Measurements from ENCODE around the gene CIBAR2. TPM values are rescaled to one million over a fixed set of nuclear protein-coding genes. Genes with fewer than 3 reads are reported as not detected.

The CIBAR2 gene
- total RNA-seq, 1 experiment from 2014 or later: 0.51 TPM

- in situ Hi-C loops (cut with HindIII; ENCODE audit: low sequenced_read_pairs): no loop called here
- DNase-seq (ENCODE audit: low spot score): no peak
Observed at GRCh38 chr16:85110105-85110504, 2.2 kb downstream of the CIBAR2 start.

GRCh38 chr16:85107532-85107931, 4.7 kb downstream of the CIBAR2 start:
- no peak for DNase-seq (ENCODE audit: low spot score)
- in situ Hi-C loops (cut with HindIII; ENCODE audit: low sequenced_read_pairs): no loop called here

- DNase-seq (ENCODE audit: low spot score): no peak
- in situ Hi-C loops (cut with HindIII; ENCODE audit: low sequenced_read_pairs): no loop called here
Observed at GRCh38 chr16:85107083-85107482, 5.2 kb downstream of the CIBAR2 start.

DNA sequence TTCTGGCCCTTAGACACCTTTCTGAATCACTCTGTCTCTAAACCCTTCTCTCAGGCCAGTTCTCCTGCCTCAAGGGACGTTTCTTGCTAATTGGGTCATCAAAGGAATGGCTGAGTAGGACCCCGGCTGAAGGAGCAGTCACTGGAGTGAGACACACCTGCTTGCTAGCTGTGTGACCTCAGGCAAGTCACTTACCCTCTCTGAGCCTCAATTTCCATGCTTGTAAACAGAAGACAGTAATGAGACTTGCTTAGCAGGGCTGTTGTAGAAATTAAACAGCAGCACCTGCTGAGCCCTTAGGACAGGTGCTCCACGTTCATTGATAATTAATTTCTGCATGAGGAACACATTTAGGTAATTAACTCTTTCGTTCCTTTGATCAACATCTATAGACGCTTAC, 6.8 kb downstream of the CIBAR2 start:
- in situ Hi-C loops (cut with HindIII; ENCODE audit: low sequenced_read_pairs): no loop called here
- no peak for DNase-seq (ENCODE audit: low spot score)

DNA sequence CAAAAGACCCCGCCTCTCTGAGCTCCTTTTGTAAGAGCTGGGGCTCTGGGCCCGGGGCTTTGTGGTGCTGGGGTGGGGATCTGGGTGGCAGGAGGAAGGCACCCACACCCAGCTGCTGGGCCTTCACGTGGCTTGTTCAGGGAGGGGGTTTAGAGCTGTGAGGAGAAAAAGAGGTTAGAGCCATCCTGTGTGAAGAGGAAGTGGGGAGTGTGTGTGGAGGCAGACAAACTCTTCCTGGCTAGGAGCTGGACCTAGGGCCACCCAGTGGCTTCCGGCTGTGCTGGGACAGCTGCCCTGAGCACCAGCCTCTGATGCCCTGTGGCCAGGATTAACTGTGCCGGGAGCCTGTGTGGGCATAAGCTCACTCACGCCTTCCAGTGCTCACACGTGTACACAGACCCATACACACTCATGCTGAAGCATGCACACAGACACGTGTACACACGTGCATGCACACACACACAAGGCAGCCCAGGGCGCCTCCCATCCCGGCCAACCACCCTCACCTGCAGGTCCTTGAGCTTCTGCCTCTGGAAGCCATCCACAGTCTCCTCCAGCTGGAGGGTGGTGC, 7.4 kb downstream of the CIBAR2 start:
- in situ Hi-C loops (cut with HindIII; ENCODE audit: low sequenced_read_pairs): no loop called here
- no peak for DNase-seq (ENCODE audit: low spot score)

- in situ Hi-C loops (cut with HindIII; ENCODE audit: low sequenced_read_pairs): no loop called here
- DNase-seq (ENCODE audit: low spot score): no peak
Observed at GRCh38 chr16:85104147-85104546, 8.1 kb downstream of the CIBAR2 start.

DNA sequence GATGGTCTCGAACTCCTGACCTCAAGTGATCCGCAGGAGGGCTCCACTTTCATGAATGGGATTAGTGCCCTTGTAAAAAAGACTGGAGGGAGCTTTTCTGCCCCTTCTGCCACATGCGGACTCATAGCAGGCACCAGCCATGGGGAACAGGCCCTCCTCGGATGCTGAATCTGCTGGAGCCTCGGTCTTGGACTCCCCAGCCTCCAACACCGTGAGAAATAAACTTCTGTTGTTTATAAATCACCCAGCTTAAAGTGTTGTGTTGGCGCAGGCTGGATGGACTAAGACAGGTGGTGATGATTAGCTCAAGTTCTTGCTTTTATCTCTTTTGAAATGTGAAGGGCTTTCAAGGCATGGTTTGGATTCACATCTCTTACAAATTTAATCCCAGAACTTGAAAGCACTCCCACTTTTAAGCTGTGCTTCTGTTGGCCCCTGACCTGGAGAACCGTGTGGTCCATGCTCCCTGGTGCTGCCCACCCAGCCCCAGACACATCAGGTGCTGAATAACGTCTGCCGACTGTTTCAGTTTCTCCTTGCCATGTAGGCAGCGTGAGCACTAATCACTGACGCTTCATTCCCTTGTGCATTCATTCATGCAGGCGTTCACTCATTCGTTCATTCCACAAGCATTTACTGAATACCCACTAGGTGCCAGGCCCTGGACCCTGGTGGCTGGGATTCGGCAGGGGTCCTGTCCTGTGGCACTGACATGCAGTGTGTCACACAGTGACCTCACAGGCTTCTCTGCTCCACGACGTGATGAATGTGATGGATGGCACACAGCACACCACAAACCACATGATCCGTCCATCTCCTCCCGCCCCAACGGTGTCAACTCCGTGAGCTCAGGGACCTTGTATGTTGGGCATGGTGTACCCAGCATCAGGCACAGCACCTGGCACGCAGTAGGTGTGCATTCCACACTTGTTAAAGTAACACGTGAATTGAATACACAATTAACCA, 8.9 kb downstream of the CIBAR2 start:
- no peak for DNase-seq (ENCODE audit: low spot score)
- in situ Hi-C loops (cut with HindIII; ENCODE audit: low sequenced_read_pairs): no loop called here

DNA sequence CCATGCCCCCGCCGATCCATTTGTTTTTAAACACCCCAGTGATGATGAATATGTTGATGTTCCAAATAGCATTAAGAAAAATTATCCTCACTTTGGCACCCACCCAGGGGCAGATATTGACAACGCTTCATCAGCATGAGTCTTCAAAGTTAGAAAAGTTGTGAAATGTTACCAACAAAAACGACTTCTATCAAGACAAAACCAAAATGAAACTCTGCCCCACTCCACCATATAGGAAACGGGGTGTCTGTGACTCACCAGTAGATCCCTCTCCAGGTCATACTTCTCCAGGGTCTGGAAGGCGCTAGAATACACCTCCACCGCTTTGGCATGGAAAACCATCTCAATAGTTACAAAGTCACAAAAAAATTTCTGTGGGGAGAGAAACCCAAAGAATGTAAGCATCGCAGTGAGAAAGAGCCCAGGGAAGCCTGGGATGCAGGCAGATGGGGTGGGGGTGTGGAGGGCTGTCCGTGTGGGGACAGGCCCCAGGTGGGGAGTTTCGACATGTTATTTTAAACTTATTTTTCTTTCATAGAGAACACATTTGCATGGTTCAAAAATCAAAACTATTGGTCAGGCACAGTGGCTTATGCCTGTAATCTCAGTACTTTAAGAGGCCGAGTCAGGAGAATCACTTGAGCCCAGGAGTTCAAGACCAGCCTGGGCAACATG, 10.2 kb downstream of the CIBAR2 start:
- in situ Hi-C loops (cut with HindIII; ENCODE audit: low sequenced_read_pairs): no loop called here
- DNase-seq (ENCODE audit: low spot score): no peak

DNA sequence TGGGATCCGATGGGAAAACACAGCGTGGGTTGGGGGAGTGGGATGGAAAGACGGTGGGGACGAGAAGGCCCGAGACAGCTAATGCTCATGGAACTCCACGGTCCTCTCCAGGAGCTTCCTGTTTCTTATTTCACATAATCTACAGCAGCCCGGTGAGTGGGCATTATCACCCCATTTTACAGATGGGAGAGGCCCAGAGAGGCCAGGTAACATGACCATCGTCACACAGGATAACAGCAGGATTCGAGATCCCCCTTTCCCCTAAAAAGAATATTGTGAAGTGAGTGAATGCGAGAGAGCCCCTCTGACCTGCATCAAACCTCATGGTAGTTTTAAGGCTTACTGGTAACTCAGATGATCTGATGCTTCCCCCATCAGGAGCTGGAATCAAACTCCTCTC, 12.0 kb downstream of the CIBAR2 start:
- DNase-seq (ENCODE audit: low spot score): no peak
- in situ Hi-C loops (cut with HindIII; ENCODE audit: low sequenced_read_pairs): no loop called here

GRCh38 chr16:85098565-85098964, 13.7 kb downstream of the CIBAR2 start:
- no peak for DNase-seq (ENCODE audit: low spot score)
- in situ Hi-C loops (cut with HindIII; ENCODE audit: low sequenced_read_pairs): no loop called here

GRCh38 chr16:85096921-85097320, 15.4 kb downstream of the CIBAR2 start:
- in situ Hi-C loops (cut with HindIII; ENCODE audit: low sequenced_read_pairs): no loop called here

DNA sequence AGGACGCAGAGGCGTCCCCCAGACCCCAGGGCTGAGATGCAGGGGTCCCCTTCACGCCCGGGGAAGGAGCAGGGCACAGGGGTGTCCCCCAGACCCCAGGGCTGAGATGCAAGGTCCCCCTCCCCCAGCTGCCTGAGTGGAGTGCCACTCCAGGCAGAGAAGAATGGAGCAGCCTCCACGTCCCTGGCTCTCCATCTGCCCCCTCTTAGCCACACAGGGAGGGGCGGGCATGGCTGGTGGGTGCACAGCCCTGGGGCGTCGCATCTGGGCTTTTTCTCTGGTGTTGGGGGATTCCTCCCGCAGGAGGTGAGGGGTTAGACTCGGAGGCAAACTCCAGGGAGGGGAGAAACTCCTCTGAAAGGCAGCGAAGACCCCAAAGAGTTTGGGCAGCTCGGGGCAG, 17.5 kb downstream of the CIBAR2 start:
- in situ Hi-C loops (cut with HindIII; ENCODE audit: low sequenced_read_pairs): no loop called here
- DNase-seq (ENCODE audit: low spot score): no peak

More at GRCh38 chr16:85096921-85097320, 15.4 kb downstream of the CIBAR2 start:
- no peak for DNase-seq (ENCODE audit: low spot score)

DNA sequence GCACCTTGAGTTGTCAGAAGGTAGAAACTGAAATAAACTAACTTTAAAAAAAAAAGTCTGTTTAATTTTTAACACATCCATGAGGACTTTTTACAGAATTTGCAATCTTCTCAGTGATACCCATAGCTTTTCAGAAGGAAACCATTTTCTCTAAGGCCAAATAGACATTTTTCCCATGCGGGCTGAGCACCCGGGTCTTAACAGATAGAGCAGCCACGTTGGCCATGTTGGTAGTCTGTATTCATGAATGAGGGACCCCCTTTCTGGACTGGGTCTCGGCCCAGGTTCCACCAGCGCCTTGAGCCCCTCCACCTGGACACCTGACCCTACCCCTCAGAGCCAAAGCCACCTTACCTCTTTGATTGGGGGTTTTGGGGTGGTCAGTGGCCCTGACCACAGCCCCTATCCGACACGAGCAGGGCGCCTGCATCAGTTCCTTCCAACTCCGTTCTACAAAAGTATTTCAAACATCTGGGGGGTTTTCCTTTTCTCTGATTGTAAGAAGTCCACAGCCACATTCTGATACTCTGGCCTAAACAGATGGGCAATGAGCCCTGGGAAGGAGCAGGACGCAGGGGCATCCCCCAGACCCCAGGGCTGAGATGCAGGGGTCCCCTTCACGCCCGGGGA, 18.0 kb downstream of the CIBAR2 start:
- no peak for DNase-seq (ENCODE audit: low spot score)
- in situ Hi-C loops (cut with HindIII; ENCODE audit: low sequenced_read_pairs): no loop called here

- in situ Hi-C loops (cut with HindIII; ENCODE audit: low sequenced_read_pairs): no loop called here
- no peak for DNase-seq (ENCODE audit: low spot score)
Observed at GRCh38 chr16:85093705-85094104, 18.6 kb downstream of the CIBAR2 start.

DNA sequence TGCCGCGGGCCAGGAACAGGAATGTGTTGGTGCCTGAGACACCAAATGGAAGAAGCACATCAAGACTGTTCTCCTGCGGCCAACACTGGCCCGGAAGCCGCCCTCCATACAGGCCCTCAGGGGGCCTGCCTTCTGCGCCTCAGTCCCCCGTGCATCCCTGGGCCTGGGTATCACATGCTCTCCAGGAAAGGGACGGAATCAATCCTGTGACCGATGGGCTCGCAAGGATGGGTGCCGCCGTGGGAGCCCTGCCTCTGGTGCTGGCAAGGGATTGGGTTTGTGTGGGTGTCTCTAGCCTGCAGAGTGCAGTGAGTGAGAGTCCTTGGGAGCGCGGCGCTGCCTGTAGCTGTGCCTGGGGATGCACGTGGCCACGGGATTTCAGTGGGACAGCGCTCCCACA, 19.4 kb downstream of the CIBAR2 start:
- no peak for DNase-seq (ENCODE audit: low spot score)
- in situ Hi-C loops (cut with HindIII; ENCODE audit: low sequenced_read_pairs): no loop called here

DNA sequence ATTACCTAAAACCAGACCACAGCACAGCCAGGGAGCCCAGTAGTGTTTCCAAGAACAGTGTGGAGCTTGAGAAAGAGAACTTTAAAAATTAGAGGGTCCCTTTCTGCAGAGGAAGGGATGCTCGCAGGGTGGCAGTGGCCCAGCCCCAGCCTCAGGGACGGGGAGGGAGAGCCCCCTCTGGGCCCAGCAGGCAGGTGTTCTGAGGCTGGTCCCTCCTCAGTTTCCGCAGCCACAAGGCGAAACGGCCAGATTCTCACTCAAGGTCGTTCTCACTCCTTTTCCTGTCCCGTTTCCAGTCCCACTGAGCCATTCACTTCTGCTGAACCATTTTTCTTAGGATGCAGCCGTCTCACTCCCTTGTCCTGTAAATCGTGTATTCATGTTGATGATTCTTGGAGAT, 20.0 kb downstream of the CIBAR2 start:
- in situ Hi-C loops (cut with HindIII; ENCODE audit: low sequenced_read_pairs): no loop called here
- no peak for DNase-seq (ENCODE audit: low spot score)

DNA sequence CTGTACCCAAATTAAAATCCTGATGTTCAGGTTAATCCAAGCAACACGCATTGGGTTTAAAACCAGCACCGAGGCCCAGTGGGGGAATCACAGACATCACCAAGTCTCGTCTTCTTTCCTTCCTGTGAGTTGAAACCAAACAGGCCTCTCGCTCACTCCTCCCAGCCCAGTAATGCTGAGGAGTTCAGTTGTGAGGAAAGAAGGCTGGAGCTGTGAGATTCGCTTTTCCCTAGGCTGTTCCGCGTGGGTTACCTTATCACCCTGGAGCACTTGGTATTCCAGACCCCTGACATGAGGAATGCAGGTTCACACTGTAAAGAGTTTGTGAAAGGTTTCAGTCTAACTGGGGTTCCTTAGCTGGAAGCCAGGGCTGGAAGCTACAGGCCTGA, 20.8 kb downstream of the CIBAR2 start:
- in situ Hi-C loops (cut with HindIII; ENCODE audit: low sequenced_read_pairs): no loop called here
- no peak for DNase-seq (ENCODE audit: low spot score)

GRCh38 chr16:85090873-85091521, 21.3 kb downstream of the CIBAR2 start:
- DNase-seq (ENCODE audit: low spot score): no peak
- in situ Hi-C loops (cut with HindIII; ENCODE audit: low sequenced_read_pairs): no loop called here

DNA sequence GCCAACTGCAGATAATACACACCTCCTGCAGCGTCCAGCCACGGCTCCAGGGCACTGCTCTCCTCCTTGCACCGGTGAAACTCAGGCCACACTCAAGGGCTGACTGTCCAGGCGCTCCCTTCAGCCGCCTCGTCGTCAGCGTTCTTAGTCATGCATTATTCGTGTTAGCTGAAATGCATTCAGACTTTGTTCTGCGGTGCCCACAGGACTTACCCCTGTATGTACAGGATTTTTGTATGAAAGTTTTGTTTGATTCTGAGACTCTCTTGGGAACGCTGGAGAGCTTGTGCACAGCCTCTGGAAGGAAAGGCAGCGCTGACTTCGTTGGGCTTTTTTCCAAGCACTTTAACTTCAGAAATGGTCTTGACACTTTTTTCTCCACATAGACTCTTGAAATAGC, 22.1 kb downstream of the CIBAR2 start:
- in situ Hi-C loops (cut with HindIII; ENCODE audit: low sequenced_read_pairs): no loop called here
- DNase-seq (ENCODE audit: low spot score): no peak

Data from G401 (cell line).